CD4-positive, alpha-beta T cell (primary cell): ENCODE measurements around the gene C6orf58. TPM values are rescaled to one million over a fixed set of nuclear protein-coding genes. Genes with fewer than 3 reads are reported as not detected.

ENCODE experiments used
- ATAC-seq: fragments of 200-7000 bp; cut with Tn5 transposase; one replicate; pipeline ENCODE4 v1.10.0; 2022; ENCODE audit warnings: mild to moderate bottlenecking; ENCODE audit not compliant: poor library complexity
- CTCF ChIA-PET: fragments of 350-600 bp; sonication (Branson Sonifier 250); formaldehyde crosslinking; loops from one replicate; lab custom pipeline; 2021; ENCODE audit warnings: antibody characterized with exemption, inconsistent platforms; lab: Charles Lee
- POLR2A ChIA-PET: fragments of 350-600 bp; sonication (Branson Sonifier 250); formaldehyde crosslinking; loops from one replicate; lab custom pipeline; 2021; ENCODE audit warnings: antibody characterized with exemption, inconsistent platforms; lab: Charles Lee
- DNase-seq, 14 experiments: peaks; one replicate each; pipeline ENCODE4 v3.0.0-alpha.2; 2013 to 2020; ENCODE audit warnings: mixed read lengths in 2 of 14
- H3K27ac ChIP-seq, 2 donors: one replicate each; pipeline versions ENCODE4 v1.5.1 to v1.7.0; 2013; ENCODE audit warnings: low read length in 2 of 2, low read depth in 1 of 2, mild to moderate bottlenecking in 1 of 2
- H3K27me3 ChIP-seq, 2 experiments: 1 replicate in 1 of 2; 2 replicates in 1 of 2; pipeline versions ENCODE4 v1.6.1 to v1.7.0; 2013; ENCODE audit warnings: low read length in 2 of 2, control low read depth in 1 of 2, mild to moderate bottlenecking in 1 of 2, moderate library complexity in 1 of 2; ENCODE audit not compliant: insufficient read depth in 2 of 2, control insufficient read depth in 1 of 2
- H3K36me3 ChIP-seq: one replicate; pipeline ENCODE4 v1.6.1; 2013; ENCODE audit warnings: low read length, control low read depth; ENCODE audit not compliant: insufficient read depth
- H3K4me1 ChIP-seq: one replicate; pipeline ENCODE4 v1.6.1; 2013; ENCODE audit warnings: low read length, control low read depth; ENCODE audit not compliant: insufficient read depth
- H3K4me3 ChIP-seq: one replicate; pipeline ENCODE4 v1.5.1; 2013; ENCODE audit warnings: mild to moderate bottlenecking, low read length, moderate library complexity
- H3K9me3 ChIP-seq, 2 experiments: 1 replicate in 1 of 2; 2 replicates in 1 of 2; pipeline versions ENCODE4 v1.6.1 to v1.7.0; 2013; ENCODE audit warnings: low read length in 2 of 2, mild to moderate bottlenecking in 2 of 2, control low read depth in 1 of 2, moderate library complexity in 1 of 2; ENCODE audit not compliant: control insufficient read depth in 1 of 2, insufficient read depth in 1 of 2
- H3K27ac Mint-ChIP-seq: one replicate; pipeline ENCODE4 v1.8.0; 2020; ENCODE audit warnings: mixed read lengths
- H3K27me3 Mint-ChIP-seq: one replicate; pipeline ENCODE4 v1.8.0; 2021; ENCODE audit warnings: mixed read lengths
- H3K36me3 Mint-ChIP-seq: one replicate; pipeline ENCODE4 v1.8.0; 2021; ENCODE audit warnings: low read depth, mixed read lengths
- H3K4me1 Mint-ChIP-seq: one replicate; pipeline ENCODE4 v1.8.0; 2021; ENCODE audit warnings: low read depth, mixed read lengths
- H3K4me3 Mint-ChIP-seq: one replicate; pipeline ENCODE4 v1.8.0; 2020; ENCODE audit warnings: mild to moderate bottlenecking, mixed read lengths
- H3K9me3 Mint-ChIP-seq: one replicate; pipeline ENCODE4 v1.8.0; 2020; ENCODE audit warnings: mixed read lengths
- intact Hi-C, 2 experiments: fragments of 100-400 bp; cut with DNase I in 1 of 2; cut with micrococcal nuclease in 1 of 2; formaldehyde crosslinking; loops; one replicate each; pipeline versions ENCODE4 v1.15.1 to v1.9.0; 2023 to 2025; cut with DNase I, micrococcal nuclease
- total RNA-seq, 174 experiments: library from RNA in 2 of 174; stranded (reverse) in 2 of 174; gene quantifications; one replicate each; pipeline ENCODE4 v1.2.3 and lab custom pipeline; 2021 to 2026
- TF ChIP-seq, protein P1 (sequence below): fragments of 200-600 bp; IDR thresholded peaks from one replicate; pipeline ENCODE4 v1.8.0; 2022; ENCODE audit warnings: antibody characterized with exemption, mild to moderate bottlenecking

Gene C6orf58
- total RNA-seq, 2 experiments from 2014 or later: not detected

DNA sequence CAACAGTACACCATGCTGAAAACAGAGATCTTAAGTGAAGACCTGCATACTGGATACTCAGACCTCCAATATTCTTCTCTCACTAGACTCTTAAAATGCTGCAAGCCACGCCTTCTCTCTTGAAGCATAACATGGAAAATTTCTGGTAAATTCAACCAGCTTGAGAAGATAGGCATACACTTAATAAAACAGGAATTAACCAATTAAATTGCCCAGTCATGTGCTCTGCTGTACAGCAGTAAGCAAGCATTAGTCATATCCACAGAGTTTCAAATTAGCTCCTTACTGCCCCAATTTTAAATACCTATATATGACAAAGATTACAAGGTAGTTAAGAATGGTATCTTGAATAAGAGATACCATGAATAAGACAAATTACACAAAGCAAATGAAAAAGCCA, 53.8 kb downstream of the C6orf58 start:
- H3K27me3 Mint-ChIP-seq: no peaks in the 10 kb centered on the region
- no peaks in the 10 kb centered on the region for H3K36me3 Mint-ChIP-seq
- POLR2A ChIA-PET: no interaction called here
- CTCF ChIA-PET: no interaction called here
- no peaks in the 10 kb centered on the region for H3K4me1 ChIP-seq
- no peak overlapping the region for H3K4me3 Mint-ChIP-seq
- no peak overlapping the region for H3K27ac ChIP-seq
- H3K27ac Mint-ChIP-seq: no peak overlapping the region
- H3K4me3 ChIP-seq: no peak overlapping the region
- TF ChIP-seq, protein P1, sequence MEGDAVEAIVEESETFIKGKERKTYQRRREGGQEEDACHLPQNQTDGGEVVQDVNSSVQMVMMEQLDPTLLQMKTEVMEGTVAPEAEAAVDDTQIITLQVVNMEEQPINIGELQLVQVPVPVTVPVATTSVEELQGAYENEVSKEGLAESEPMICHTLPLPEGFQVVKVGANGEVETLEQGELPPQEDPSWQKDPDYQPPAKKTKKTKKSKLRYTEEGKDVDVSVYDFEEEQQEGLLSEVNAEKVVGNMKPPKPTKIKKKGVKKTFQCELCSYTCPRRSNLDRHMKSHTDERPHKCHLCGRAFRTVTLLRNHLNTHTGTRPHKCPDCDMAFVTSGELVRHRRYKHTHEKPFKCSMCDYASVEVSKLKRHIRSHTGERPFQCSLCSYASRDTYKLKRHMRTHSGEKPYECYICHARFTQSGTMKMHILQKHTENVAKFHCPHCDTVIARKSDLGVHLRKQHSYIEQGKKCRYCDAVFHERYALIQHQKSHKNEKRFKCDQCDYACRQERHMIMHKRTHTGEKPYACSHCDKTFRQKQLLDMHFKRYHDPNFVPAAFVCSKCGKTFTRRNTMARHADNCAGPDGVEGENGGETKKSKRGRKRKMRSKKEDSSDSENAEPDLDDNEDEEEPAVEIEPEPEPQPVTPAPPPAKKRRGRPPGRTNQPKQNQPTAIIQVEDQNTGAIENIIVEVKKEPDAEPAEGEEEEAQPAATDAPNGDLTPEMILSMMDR: no peak
- H3K9me3 Mint-ChIP-seq: no peaks in the 10 kb centered on the region
- DNase-seq (no peak), ATAC-seq (no peak)
- no peaks in the 10 kb centered on the region for H3K27me3 ChIP-seq
- no peaks in the 10 kb centered on the region for H3K4me1 Mint-ChIP-seq
- intact Hi-C loops: no loop called here
- H3K9me3 ChIP-seq: no peaks in the 10 kb centered on the region
- no peaks in the 10 kb centered on the region for H3K36me3 ChIP-seq

DNA sequence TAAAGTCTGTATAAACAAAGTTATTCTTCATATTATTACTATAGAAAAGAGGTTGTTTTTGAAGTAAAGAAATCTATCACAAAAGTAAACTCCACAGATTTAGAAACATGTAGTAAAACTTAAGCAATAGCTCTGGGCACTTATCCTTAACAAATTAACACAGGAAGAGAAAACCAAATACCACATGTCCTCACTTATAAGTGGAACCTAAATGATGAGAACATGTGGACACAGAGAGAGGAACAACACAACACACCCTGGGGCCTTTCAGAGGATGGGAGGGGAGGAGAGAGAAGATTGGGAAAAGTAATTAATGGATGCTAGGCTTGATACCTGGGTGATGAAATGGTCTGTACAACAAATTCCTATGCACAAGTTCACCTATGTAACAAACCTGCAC, 57.2 kb downstream of the C6orf58 start:
- H3K4me1 Mint-ChIP-seq: no peaks in the 10 kb centered on the region
- no peaks in the 10 kb centered on the region for H3K36me3 Mint-ChIP-seq
- H3K27me3 Mint-ChIP-seq: no peaks in the 10 kb centered on the region
- Histone ChIP-seq H3K4me3 (no peak overlapping the region), H3K36me3 (no peaks in the 10 kb centered on the region), H3K4me1 (no peaks in the 10 kb centered on the region), H3K27me3 (no peaks in the 10 kb centered on the region), H3K27ac (no peak overlapping the region), H3K9me3 (no peaks in the 10 kb centered on the region)
- TF ChIP-seq, protein P1: no peak
- DNase-seq (no peak), ATAC-seq (no peak)
- POLR2A ChIA-PET: no interaction called here
- H3K4me3 Mint-ChIP-seq: no peak overlapping the region
- CTCF ChIA-PET: no interaction called here
- intact Hi-C loops: no loop called here
- no peak overlapping the region for H3K27ac Mint-ChIP-seq
- H3K9me3 Mint-ChIP-seq: no peaks in the 10 kb centered on the region

DNA sequence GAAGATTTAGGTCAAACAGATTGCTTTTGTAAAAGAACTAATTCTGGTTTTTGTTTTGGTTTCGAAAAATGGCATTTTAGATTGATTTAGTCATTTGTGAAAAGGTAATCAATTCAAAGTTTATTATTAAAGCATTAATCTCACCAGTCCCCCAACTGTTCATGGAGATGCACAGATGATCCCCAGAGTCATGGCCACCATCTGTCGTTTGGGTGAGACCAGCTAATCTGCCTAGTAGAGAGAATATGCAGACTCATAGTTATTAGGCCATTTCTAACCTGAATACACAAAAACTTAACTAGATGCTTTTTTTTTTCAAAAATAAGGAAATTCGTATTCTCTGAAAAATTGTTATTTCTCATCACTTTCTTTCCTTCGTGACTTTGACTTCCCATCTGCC, 58.1 kb downstream of the C6orf58 start:
- CTCF ChIA-PET: no interaction called here
- H3K9me3 ChIP-seq: no peaks in the 10 kb centered on the region
- H3K4me1 ChIP-seq: no peaks in the 10 kb centered on the region
- DNase-seq (no peak), ATAC-seq (no peak)
- intact Hi-C loops: no loop called here
- no peaks in the 10 kb centered on the region for H3K36me3 ChIP-seq
- Mint-ChIP-seq H3K27me3 (no peaks in the 10 kb centered on the region), H3K9me3 (no peaks in the 10 kb centered on the region), H3K36me3 (no peaks in the 10 kb centered on the region), H3K4me1 (no peaks in the 10 kb centered on the region), H3K27ac (no peak overlapping the region), H3K4me3 (no peak overlapping the region)
- H3K27me3 ChIP-seq: no peaks in the 10 kb centered on the region
- TF ChIP-seq, protein P1: no peak
- no peak overlapping the region for H3K4me3 ChIP-seq
- POLR2A ChIA-PET: no interaction called here
- no peak overlapping the region for H3K27ac ChIP-seq
